CD4-positive, CD25-positive, alpha-beta regulatory T cell (primary cell): ENCODE data around the gene CLIP3. TPM values are rescaled to one million over a fixed set of nuclear protein-coding genes. Genes with fewer than 3 reads are reported as not detected.
"Not testable (repeated sequence)": the region's sequence is repeated elsewhere in the genome, so short reads cannot be mapped to it uniquely, and the experiment has no call there.

Experiments used
- ATAC-seq, 2 donors: fragments of 150-1000 bp; cut with Tn5 transposase; one replicate each; pipeline ENCODE4 v1.10.0; 2021; ENCODE audit warnings: low read depth in 2 of 2, moderate number of reproducible peaks in 2 of 2, moderate library complexity in 1 of 2
- DNase-seq, 3 donors: peaks; one replicate each; pipeline versions ENCODE4 v3.0.0 to v3.0.0-alpha.2; 2012 to 2022; ENCODE audit warnings: mixed read lengths in 1 of 3
- H3K27ac ChIP-seq: one replicate; pipeline ENCODE4 v1.7.0; 2013; ENCODE audit warnings: mild to moderate bottlenecking, low read length; ENCODE audit not compliant: insufficient read depth, poor library complexity, severe bottlenecking
- H3K27me3 ChIP-seq: one replicate; pipeline ENCODE4 v1.7.0; 2013; ENCODE audit warnings: low read length; ENCODE audit not compliant: control insufficient read depth, insufficient read depth
- H3K36me3 ChIP-seq: one replicate; pipeline ENCODE4 v1.7.0; 2013; ENCODE audit warnings: mild to moderate bottlenecking, low read length, moderate library complexity; ENCODE audit not compliant: control insufficient read depth, insufficient read depth
- H3K4me1 ChIP-seq: 2 replicates; pipeline ENCODE4 v1.7.0; 2013; ENCODE audit warnings: mild to moderate bottlenecking, low read length; ENCODE audit not compliant: insufficient read depth, control insufficient read depth, poor library complexity, severe bottlenecking
- H3K4me3 ChIP-seq: one replicate; pipeline ENCODE4 v1.7.0; 2013; ENCODE audit warnings: low read depth, mild to moderate bottlenecking, low read length, moderate library complexity
- H3K9me3 ChIP-seq, 2 experiments: 1 replicate in 1 of 2; 2 replicates in 1 of 2; pipeline ENCODE4 v1.7.0; 2013; ENCODE audit warnings: low read length in 2 of 2, mild to moderate bottlenecking in 1 of 2, moderate library complexity in 1 of 2; ENCODE audit not compliant: control insufficient read depth in 2 of 2
- H3K27ac Mint-ChIP-seq, 3 donors: one replicate each; pipeline ENCODE4 v1.8.0; 2020 to 2022; ENCODE audit warnings: mild to moderate bottlenecking in 3 of 3, mixed read lengths in 3 of 3, moderate library complexity in 2 of 3
- H3K27me3 Mint-ChIP-seq: one replicate; pipeline ENCODE4 v1.8.0; 2022; ENCODE audit warnings: mild to moderate bottlenecking, mixed read lengths
- H3K36me3 Mint-ChIP-seq: one replicate; pipeline ENCODE4 v1.8.0; 2020; ENCODE audit warnings: mixed read lengths
- H3K4me1 Mint-ChIP-seq, 4 donors: one replicate each; pipeline ENCODE4 v1.8.0; 2020 to 2022; ENCODE audit warnings: mixed read lengths in 4 of 4, mild to moderate bottlenecking in 1 of 4
- H3K4me3 Mint-ChIP-seq, 4 donors: one replicate each; pipeline ENCODE4 v1.8.0; 2020 to 2022; ENCODE audit warnings: mild to moderate bottlenecking in 4 of 4, mixed read lengths in 4 of 4, moderate library complexity in 3 of 4
- H3K9me3 Mint-ChIP-seq, 7 donors: one replicate each; pipeline ENCODE4 v1.8.0; 2020 to 2022; ENCODE audit warnings: mixed read lengths in 7 of 7, mild to moderate bottlenecking in 3 of 7, moderate library complexity in 2 of 7
- polyA plus RNA-seq, 4 donors: library from polyadenylated mRNA; unstranded; fragments of 300-500 nt; fragmentation: Illumina TruSeq; gene quantifications; one replicate each; pipeline ENCODE4 v1.2.3, GENCODE V29; 2021
- total RNA-seq: library from RNA; stranded (reverse); gene quantifications from one replicate; pipeline ENCODE4 v1.2.3, GENCODE V29; 2022

CLIP3 gene
- total and polyA plus RNA-seq, 5 donors from 2014 or later: 0.38 to 1.4 (median 0.81) TPM

GRCh38 chr19:35988824-35989223 is 43.8 kb downstream of the CLIP3 start:
- Histone ChIP-seq H3K4me1 (peaks cover 7% of the 10 kb centered on the region), H3K27ac (no peak overlapping the region), H3K27me3 (peaks cover 14% of the 10 kb centered on the region), H3K9me3 (no peaks in the 10 kb centered on the region), H3K4me3 (no peak overlapping the region), H3K36me3 (no peaks in the 10 kb centered on the region)
- ATAC-seq: no peak
- no peak overlapping the region for H3K27ac Mint-ChIP-seq
- peak overlapping the region in 1 of 4 donors; percentile 6 for H3K4me3 Mint-ChIP-seq
- H3K27me3 Mint-ChIP-seq: peaks cover 46% of the 10 kb centered on the region
- peaks cover 0 to 14% (median 0%) of the 10 kb centered on the region in 4 donors for H3K4me1 Mint-ChIP-seq
- peaks cover 0 to 3% (median 0%) of the 10 kb centered on the region in 7 donors for H3K9me3 Mint-ChIP-seq
- no peak for DNase-seq
- no peaks in the 10 kb centered on the region for H3K36me3 Mint-ChIP-seq

GRCh38 chr19:35987571-35987896 is 45.1 kb downstream of the CLIP3 start:
- Mint-ChIP-seq H3K4me1 (peaks cover 0 to 14% (median 0%) of the 10 kb centered on the region in 4 donors), H3K27me3 (peaks cover 51% of the 10 kb centered on the region), H3K36me3 (no peaks in the 10 kb centered on the region), H3K9me3 (peaks cover 0 to 3% (median 0%) of the 10 kb centered on the region in 7 donors), H3K4me3 (peak overlapping the region in 3 of 4 donors; percentile 44 to 64 (median 59)), H3K27ac (no peak overlapping the region)
- no peaks in the 10 kb centered on the region for H3K9me3 ChIP-seq
- no peak for ATAC-seq
- peaks cover 14% of the 10 kb centered on the region for H3K27me3 ChIP-seq
- no peak overlapping the region for H3K27ac ChIP-seq
- H3K4me1 ChIP-seq: peaks cover 7% of the 10 kb centered on the region
- no peaks in the 10 kb centered on the region for H3K36me3 ChIP-seq
- no peak for DNase-seq
- no peak overlapping the region for H3K4me3 ChIP-seq

GRCh38 chr19:35986664-35987570 is 45.8 kb downstream of the CLIP3 start:
- H3K27ac Mint-ChIP-seq: no peak overlapping the region
- no peak overlapping the region for H3K4me3 ChIP-seq
- peaks cover 14% of the 10 kb centered on the region for H3K27me3 ChIP-seq

DNA sequence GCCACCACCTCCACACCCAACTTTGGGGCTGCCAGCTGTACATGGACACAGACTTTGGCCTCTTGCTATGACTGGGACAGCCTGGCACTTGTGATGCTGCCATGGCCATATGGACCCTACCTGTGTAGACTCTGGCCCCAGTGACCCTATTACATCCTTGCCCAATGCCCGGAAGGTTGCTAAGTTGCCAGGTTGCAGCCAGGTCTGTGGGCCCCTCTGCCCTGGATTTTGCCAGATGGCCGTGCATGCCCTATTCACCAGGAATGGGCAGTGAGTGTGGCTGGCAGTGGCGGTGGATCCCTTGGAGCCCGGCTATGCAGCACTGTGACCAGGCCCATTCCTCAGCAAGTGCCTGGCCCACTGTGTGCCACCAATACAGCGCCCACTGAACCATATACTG is 46.6 kb downstream of the CLIP3 start:
- ATAC-seq: no peak
- Histone ChIP-seq H3K4me1 (peaks cover 7% of the 10 kb centered on the region), H3K27me3 (peaks cover 14% of the 10 kb centered on the region), H3K9me3 (no peaks in the 10 kb centered on the region), H3K36me3 (no peaks in the 10 kb centered on the region), H3K4me3 (no peak overlapping the region), H3K27ac (no peak overlapping the region)
- Mint-ChIP-seq H3K4me3 (peak overlapping the region in 1 of 4 donors; percentile 82), H3K4me1 (peaks cover 0 to 14% (median 0%) of the 10 kb centered on the region in 4 donors), H3K9me3 (peaks cover 0 to 3% (median 0%) of the 10 kb centered on the region in 7 donors), H3K36me3 (no peaks in the 10 kb centered on the region), H3K27ac (no peak overlapping the region), H3K27me3 (peaks cover 56% of the 10 kb centered on the region)
- no peak for DNase-seq

More at GRCh38 chr19:35986664-35987570, 45.8 kb downstream of the CLIP3 start:
- peaks cover 0 to 3% (median 0%) of the 10 kb centered on the region in 7 donors for H3K9me3 Mint-ChIP-seq
- no peak for DNase-seq
- no peaks in the 10 kb centered on the region for H3K9me3 ChIP-seq
- H3K27ac ChIP-seq: no peak overlapping the region
- peaks cover 0 to 14% (median 0%) of the 10 kb centered on the region in 4 donors for H3K4me1 Mint-ChIP-seq
- H3K36me3 ChIP-seq: no peaks in the 10 kb centered on the region
- H3K4me3 Mint-ChIP-seq: peak overlapping the region in 3 of 4 donors; percentile 62 to 82 (median 70)
- H3K36me3 Mint-ChIP-seq: no peaks in the 10 kb centered on the region
- peaks cover 51% of the 10 kb centered on the region for H3K27me3 Mint-ChIP-seq
- H3K4me1 ChIP-seq: peaks cover 7% of the 10 kb centered on the region
- peak in 1 of 2 donors; percentile 41 for ATAC-seq

DNA sequence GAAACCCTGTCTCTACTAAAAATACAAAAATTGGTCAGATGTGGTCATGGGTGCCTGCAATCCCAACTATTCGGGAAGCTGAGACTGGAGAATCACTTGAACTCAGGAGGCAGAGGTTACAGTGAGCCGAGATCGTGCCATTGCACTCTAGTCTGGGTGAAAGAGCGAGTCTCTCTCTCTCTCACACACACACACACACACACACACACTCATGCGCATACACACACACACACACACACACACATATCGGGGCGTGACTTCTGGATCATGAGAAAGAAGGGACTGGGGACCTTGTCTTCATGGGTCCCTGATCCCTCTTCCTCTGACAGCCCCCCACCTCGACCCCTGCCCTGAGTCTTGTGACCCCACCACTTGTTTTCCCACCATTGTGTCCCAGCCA is 49.5 kb downstream of the CLIP3 start:
- ATAC-seq (no peak), DNase-seq (no peak)
- no peak overlapping the region for H3K4me3 ChIP-seq
- H3K27ac Mint-ChIP-seq: no peak overlapping the region
- peaks cover 0 to 3% (median 0%) of the 10 kb centered on the region in 7 donors for H3K9me3 Mint-ChIP-seq
- H3K36me3 Mint-ChIP-seq: no peaks in the 10 kb centered on the region
- peaks cover 56% of the 10 kb centered on the region for H3K27me3 Mint-ChIP-seq
- H3K9me3 ChIP-seq: no peaks in the 10 kb centered on the region
- no peaks in the 10 kb centered on the region for H3K36me3 ChIP-seq
- H3K4me3 Mint-ChIP-seq: no peak overlapping the region
- H3K27ac ChIP-seq: no peak overlapping the region
- H3K4me1 ChIP-seq: peaks cover 7% of the 10 kb centered on the region
- H3K27me3 ChIP-seq: peaks cover 14% of the 10 kb centered on the region
- peaks cover 0 to 14% (median 0%) of the 10 kb centered on the region in 4 donors for H3K4me1 Mint-ChIP-seq

- H3K4me3 ChIP-seq, H3K4me1 ChIP-seq, H3K9me3 Mint-ChIP-seq, ATAC-seq, H3K4me1 Mint-ChIP-seq, H3K27ac Mint-ChIP-seq, DNase-seq, H3K36me3 ChIP-seq, H3K36me3 Mint-ChIP-seq, H3K9me3 ChIP-seq, H3K27ac ChIP-seq: not testable (repeated sequence)
- peaks cover 11% of the 10 kb centered on the region for H3K27me3 ChIP-seq
- peaks cover 37% of the 10 kb centered on the region for H3K27me3 Mint-ChIP-seq
- H3K4me3 Mint-ChIP-seq: peak overlapping the region in 1 of 4 donors; percentile 22
Observed at GRCh38 chr19:35980997-35981396, 51.7 kb downstream of the CLIP3 start.

DNA sequence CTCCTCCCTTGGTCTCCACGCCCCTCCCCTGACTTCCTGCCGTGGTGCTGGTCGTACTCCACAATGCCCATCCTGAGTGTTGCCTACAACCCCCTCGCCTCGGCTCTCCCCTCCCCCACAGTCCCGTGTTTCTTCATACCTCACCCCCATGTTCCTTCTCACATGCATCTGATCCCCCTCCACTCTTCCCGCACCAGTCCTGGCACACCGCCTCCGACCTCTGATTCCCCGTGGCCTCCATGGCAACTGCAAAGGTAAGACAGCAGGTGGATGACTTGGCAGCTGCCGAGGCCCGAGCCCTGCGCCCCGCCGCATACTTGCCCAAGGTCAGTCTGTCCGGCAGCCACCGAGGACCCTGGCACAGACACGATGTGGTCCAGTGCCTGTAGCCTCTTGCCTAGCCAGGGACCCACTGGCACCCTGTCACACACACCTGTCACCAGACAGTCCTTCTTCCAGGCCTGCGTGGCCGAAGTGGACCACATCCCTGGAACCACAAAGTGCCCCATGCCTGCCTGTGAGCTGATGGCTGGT is 53.8 kb downstream of the CLIP3 start:
- Mint-ChIP-seq H3K27me3 (peaks cover 18% of the 10 kb centered on the region), H3K9me3 (peaks cover 0 to 2% (median 0%) of the 10 kb centered on the region in 7 donors), H3K4me1 (no peaks in the 10 kb centered on the region), H3K4me3 (no peak overlapping the region), H3K36me3 (no peaks in the 10 kb centered on the region), H3K27ac (no peak overlapping the region)
- no peaks in the 10 kb centered on the region for H3K9me3 ChIP-seq
- no peaks in the 10 kb centered on the region for H3K36me3 ChIP-seq
- H3K4me1 ChIP-seq: no peaks in the 10 kb centered on the region
- no peaks in the 10 kb centered on the region for H3K27me3 ChIP-seq
- ATAC-seq: no peak
- DNase-seq: no peak
- no peak overlapping the region for H3K27ac ChIP-seq
- no peak overlapping the region for H3K4me3 ChIP-seq
